HG02763 (cell line): ENCODE data around the gene PYGO2.
"Not testable (repeated sequence)": the region's sequence is repeated elsewhere in the genome, so short reads cannot be mapped to it uniquely, and the experiment has no call there.

Experiments used
- ATAC-seq: cut with Tn5 transposase; IDR thresholded peaks from one replicate; pipeline ENCODE4 v1.9.1; 2021; ENCODE audit warnings: mild to moderate bottlenecking, moderate library complexity; ENCODE audit not compliant: unreplicated experiment

PYGO2 gene

GRCh38 chr1:154982897-154983648, 21.5 kb upstream of the PYGO2 start, which contains the start of gene FLAD1:
TSS of gene FLAD1 (plus strand) at chr1:154983344. CDS start at chr1:154983695, 351 bp downstream.
- ATAC-seq, result peak; percentile 97

- no peak for ATAC-seq
Measured at GRCh38 chr1:154982341-154982740, 20.8 kb upstream of the PYGO2 start.

GRCh38 chr1:154978360-154978759, 16.8 kb upstream of the PYGO2 start:
- ATAC-seq, result no peak

- ATAC-seq, result not testable (repeated sequence)
Measured at GRCh38 chr1:154977762-154978161, 16.2 kb upstream of the PYGO2 start.

GRCh38 chr1:154975409-154976059, 14.0 kb upstream of the PYGO2 start:
- ATAC-seq, result no peak

GRCh38 chr1:154974808-154975408, 13.3 kb upstream of the PYGO2 start:
- ATAC-seq, result peak; percentile 44

- peak; percentile 74 for ATAC-seq
Measured at GRCh38 chr1:154974102-154974807, 12.7 kb upstream of the PYGO2 start, which contains the start of gene CKS1B. TSS of gene CKS1B (plus strand) at chr1:154974681. CDS start at chr1:154974746, 65 bp downstream.

- no peak for ATAC-seq
Measured at GRCh38 chr1:154973344-154974101, 11.9 kb upstream of the PYGO2 start.

GRCh38 chr1:154972517-154973343, 11.1 kb upstream of the PYGO2 start:
- ATAC-seq, result no peak

GRCh38 chr1:154972213-154972516, 10.6 kb upstream of the PYGO2 start:
- no peak for ATAC-seq

GRCh38 chr1:154971341-154971998, 9.9 kb upstream of the PYGO2 start:
- ATAC-seq, result no peak

GRCh38 chr1:154970631-154971340, 9.2 kb upstream of the PYGO2 start, which contains the start of gene SHC1:
TSS of gene SHC1 (minus strand) at chr1:154970747. CDS start at chr1:154970526, 221 bp downstream.
- ATAC-seq, result no peak

GRCh38 chr1:154969860-154970452, 8.4 kb upstream of the PYGO2 start:
- no peak for ATAC-seq

- ATAC-seq, result no peak
Measured at GRCh38 chr1:154969246-154969645, 7.7 kb upstream of the PYGO2 start.

GRCh38 chr1:154968731-154969130, 7.1 kb upstream of the PYGO2 start:
- ATAC-seq, result no peak

- ATAC-seq, result no peak
Measured at GRCh38 chr1:154967331-154967950, 5.9 kb upstream of the PYGO2 start.

- ATAC-seq, result no peak
Measured at GRCh38 chr1:154966111-154966510, 4.5 kb upstream of the PYGO2 start.

- ATAC-seq, result no peak
Measured at GRCh38 chr1:154964359-154964758, 2.8 kb upstream of the PYGO2 start.
